Epithelial cell of alveolus of lung (primary cell): Measurements from ENCODE around the gene TATDN3. TPM values are rescaled to one million over a fixed set of nuclear protein-coding genes. Genes with fewer than 3 reads are reported as not detected.

ENCODE experiments used
- total RNA-seq: library from RNA; depleted of rRNA; stranded (reverse); fragments of >200 nt; gene quantifications from 2 replicates; pipeline ENCODE4 v1.2.1, GENCODE V29; 2015

TATDN3 gene
- total RNA-seq = 10.5 and 24.7 TPM in 2 replicates

GRCh38 chr1:212791676-212792395, at the start of gene TATDN3, which contains the start of gene NSL1:
TSS of gene TATDN3 (plus strand) at chr1:212791894. CDS start at chr1:212791922, 28 bp downstream.
TSS of gene NSL1 (minus strand) at chr1:212791777. CDS start at chr1:212791763, 14 bp downstream.

DNA sequence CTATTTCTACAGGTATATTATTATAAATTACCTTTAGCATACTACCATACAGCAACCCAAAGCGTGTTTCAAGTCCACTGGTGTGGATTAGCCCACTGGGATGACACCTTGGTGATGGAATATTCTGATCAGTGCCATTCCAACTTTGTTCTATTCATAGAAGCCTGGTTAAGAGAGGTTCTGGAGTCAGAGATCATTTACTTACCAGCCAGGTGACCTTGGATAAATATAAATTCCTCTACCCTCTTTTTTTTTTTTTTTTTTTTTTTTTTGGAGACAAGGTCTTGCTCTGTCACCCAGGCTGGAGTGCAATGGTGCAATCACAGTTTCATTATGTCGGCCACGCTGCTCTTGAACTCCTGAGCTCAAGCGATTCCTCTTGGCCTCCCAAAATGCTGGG, 55.9 kb downstream of the TATDN3 start, which contains the start of gene SPATA45:
Gene SPATA45, minus strand, starts transcription at position 101 of the 400 bp plus-strand sequence. CDS start 11,500 bp downstream, outside the sequence.

GRCh38 chr1:212857992-212858460, 66.3 kb downstream of the TATDN3 start, which contains the start of gene FLVCR1:
TSS of gene FLVCR1 (plus strand) at chr1:212858275. CDS start at chr1:212858453, 178 bp downstream.

Other genes with a start within 250 kb of the TATDN3 start
- 3.6 and 9.1 TPM in 2 replicates for gene ATF3, start 183.1 kb upstream of the TATDN3 start, total RNA-seq
- gene BATF3, start 92.1 kb upstream of the TATDN3 start, total RNA-seq = 3.9 and 9.8 TPM in 2 replicates
- gene NSL1, start 117 bp upstream of the TATDN3 start, total RNA-seq = 34.5 and 43.4 TPM in 2 replicates
- gene SPATA45, start 55.8 kb downstream of the TATDN3 start, total RNA-seq = not detected in 2 replicates
- 4.2 and 5.4 TPM in 2 replicates for gene FLVCR1, start 66.4 kb downstream of the TATDN3 start, total RNA-seq
- gene VASH2, start 158.6 kb downstream of the TATDN3 start, total RNA-seq = 3.5 and 6.8 TPM in 2 replicates
- gene ANGEL2, start 224.0 kb downstream of the TATDN3 start, total RNA-seq = 19.3 and 62.1 TPM in 2 replicates